Measurements from ENCODE around the gene DDX24. TPM values are rescaled to one million over a fixed set of nuclear protein-coding genes. Genes with fewer than 3 reads are reported as not detected.

DDX24 gene
- total and polyA plus RNA-seq, 8 donors: 39.1 to 236 (median 69.9) TPM

GRCh38 chr14:94042433-94043091 is 38.4 kb downstream of the DDX24 start:
- WGBS, 5 donors: 60 to 69% (median 60%) methylated on average over 10 to 12 of the region's 12 CpGs
- TF ChIP-seq POLR2AphosphoS5 (IDR thresholded peaks at IDR 0.05) (no peak), CTCF (IDR thresholded peaks at IDR 0.05) (no peak), EP300 (IDR thresholded peaks at IDR 0.05) (no peak), POLR2A (IDR thresholded peaks at IDR 0.05) (no peak)
- H3K27ac ChIP-seq: peak overlapping the region in 1 of 5 donors; percentile 16
- no peaks in the 10 kb centered on the region for H3K9me3 ChIP-seq
- H3K36me3 ChIP-seq: peaks cover 19 to 47% (median 42%) of the 10 kb centered on the region in 4 donors
- no peak for DNase-seq
- H3K4me3 ChIP-seq: no peak overlapping the region
- peaks cover 12 to 20% (median 15%) of the 10 kb centered on the region in 4 donors for H3K4me1 ChIP-seq
- intact Hi-C loops (cut with DNase I; ENCODE audit: low total_unique reads): no loop called here
- H3K27me3 ChIP-seq: no peaks in the 10 kb centered on the region

GRCh38 chr14:94041551-94042346 is 39.3 kb downstream of the DDX24 start:
- Histone ChIP-seq H3K36me3 (peaks cover 11 to 39% (median 34%) of the 10 kb centered on the region in 4 donors), H3K27me3 (no peaks in the 10 kb centered on the region), H3K4me3 (no peak overlapping the region), H3K9me3 (no peaks in the 10 kb centered on the region), H3K4me1 (peaks cover 12 to 20% (median 15%) of the 10 kb centered on the region in 4 donors), H3K27ac (no peak overlapping the region)
- TF ChIP-seq EP300 (IDR thresholded peaks at IDR 0.05) (no peak), POLR2A (IDR thresholded peaks at IDR 0.05) (no peak), CTCF (IDR thresholded peaks at IDR 0.05) (no peak), POLR2AphosphoS5 (IDR thresholded peaks at IDR 0.05) (no peak)
- 46 to 68% (median 56%) methylated on average over 16 to 18 of the region's 18 CpGs for WGBS, 5 donors
- peak; percentile 54 to 61 for DNase-seq
- intact Hi-C loops (cut with DNase I; ENCODE audit: low total_unique reads): no loop called here

- Histone ChIP-seq H3K4me1 (peaks cover 12 to 20% (median 15%) of the 10 kb centered on the region in 4 donors), H3K36me3 (peaks cover 4 to 29% (median 25%) of the 10 kb centered on the region in 4 donors), H3K4me3 (no peak overlapping the region), H3K27me3 (no peaks in the 10 kb centered on the region), H3K9me3 (no peaks in the 10 kb centered on the region), H3K27ac (no peak overlapping the region)
- WGBS, 5 donors: 87 to 94% (median 91%) methylated on average over 13 of the region's 13 CpGs
- intact Hi-C loops (cut with DNase I; ENCODE audit: low total_unique reads): no loop called here
- no peak for TF ChIP-seq CTCF (IDR thresholded peaks at IDR 0.05)
- TF ChIP-seq POLR2A (IDR thresholded peaks at IDR 0.05): no peak
- TF ChIP-seq POLR2AphosphoS5 (IDR thresholded peaks at IDR 0.05): no peak
- TF ChIP-seq EP300 (IDR thresholded peaks at IDR 0.05): no peak
- no peak for DNase-seq
These were observed 40.2 kb downstream of the DDX24 start for GRCh38 chr14:94040796-94041195.

GRCh38 chr14:94040247-94040646 is 40.8 kb downstream of the DDX24 start:
- intact Hi-C loops (cut with DNase I; ENCODE audit: low total_unique reads): no loop called here
- H3K4me3 ChIP-seq: no peak overlapping the region
- no peak overlapping the region for H3K27ac ChIP-seq
- DNase-seq: no peak
- H3K27me3 ChIP-seq: no peaks in the 10 kb centered on the region
- H3K36me3 ChIP-seq: peaks cover 4 to 24% (median 19%) of the 10 kb centered on the region in 4 donors
- TF ChIP-seq EP300 (IDR thresholded peaks at IDR 0.05) (no peak), CTCF (IDR thresholded peaks at IDR 0.05) (no peak), POLR2AphosphoS5 (IDR thresholded peaks at IDR 0.05) (no peak), POLR2A (IDR thresholded peaks at IDR 0.05) (no peak)
- H3K9me3 ChIP-seq: no peaks in the 10 kb centered on the region
- 78 to 92% (median 86%) methylated on average over 4 to 5 of the region's 5 CpGs for WGBS, 5 donors
- H3K4me1 ChIP-seq: peaks cover 12 to 20% (median 15%) of the 10 kb centered on the region in 4 donors
